PFSK-1 (cell line): ENCODE data around the gene GPATCH2.

ENCODE experiments used
- FOXP2 ChIP-seq: optimal IDR thresholded peaks from 2 replicates; pipeline ENCODE3; 2011; ENCODE audit warnings: borderline replicate concordance, control low read depth, inconsistent platforms; ENCODE audit not compliant: insufficient read depth; ENCODE audit errors: extremely low read length, extremely low read depth
- POLR2AphosphoS5 ChIP-seq: IDR thresholded peaks from 2 replicates; pipeline ENCODE4 v1.6.1; 2012; ENCODE audit warnings: low read depth, mild to moderate bottlenecking, control low read depth, low read length, moderate library complexity
- REST ChIP-seq, 2 experiments: IDR thresholded peaks; 2 replicates each; pipeline versions ENCODE4 v1.6.1 to v1.8.0; 2011 to 2012; ENCODE audit warnings: low read depth in 2 of 2, low read length in 2 of 2, control low read depth in 1 of 2, inconsistent platforms in 1 of 2, mild to moderate bottlenecking in 1 of 2, moderate library complexity in 1 of 2; ENCODE audit not compliant: insufficient read depth in 1 of 2
- SIN3A ChIP-seq: IDR thresholded peaks from 2 replicates; pipeline ENCODE4 v1.6.1; 2012; ENCODE audit warnings: mild to moderate bottlenecking, low read length, moderate library complexity, borderline replicate concordance; ENCODE audit not compliant: insufficient read depth
- TAF1 ChIP-seq: IDR thresholded peaks from 2 replicates; pipeline ENCODE4 v1.6.1; 2012; ENCODE audit warnings: low read length, control low read depth, borderline replicate concordance; ENCODE audit not compliant: insufficient read depth

The GPATCH2 gene

GRCh38 chr1:217562229-217562878, 68.5 kb downstream of the GPATCH2 start:
- TF ChIP-seq POLR2AphosphoS5 (no peak), SIN3A (no peak), FOXP2 (no peak), REST (IDR thresholded peaks at IDR 0.05; ENCODE audit: insufficient read depth in 1 of 2, low read depth in 2 of 2, low read length in 2 of 2) (no peak), TAF1 (no peak)

- no peak for TF ChIP-seq REST (IDR thresholded peaks at IDR 0.05; ENCODE audit: insufficient read depth in 1 of 2, low read depth in 2 of 2, low read length in 2 of 2)
- TF ChIP-seq FOXP2: no peak
- TF ChIP-seq TAF1: no peak
- no peak for TF ChIP-seq POLR2AphosphoS5
- no peak for TF ChIP-seq SIN3A
Observed at GRCh38 chr1:217561446-217561845, 69.4 kb downstream of the GPATCH2 start.

- TF ChIP-seq TAF1 (no peak), REST (IDR thresholded peaks at IDR 0.05; ENCODE audit: insufficient read depth in 1 of 2, low read depth in 2 of 2, low read length in 2 of 2) (no peak), POLR2AphosphoS5 (no peak), SIN3A (no peak), FOXP2 (no peak)
Observed at GRCh38 chr1:217554849-217555248, 76.0 kb downstream of the GPATCH2 start.

- no peak for TF ChIP-seq POLR2AphosphoS5
Observed at GRCh38 chr1:217553949-217554509, 76.9 kb downstream of the GPATCH2 start.

GRCh38 chr1:217552339-217552951, 78.4 kb downstream of the GPATCH2 start:
- TF ChIP-seq REST (IDR thresholded peaks at IDR 0.05; ENCODE audit: insufficient read depth in 1 of 2, low read depth in 2 of 2, low read length in 2 of 2): no peak
- no peak for TF ChIP-seq FOXP2
- no peak for TF ChIP-seq SIN3A
- TF ChIP-seq POLR2AphosphoS5: no peak
- no peak for TF ChIP-seq TAF1
